ENCODE measurements around the gene NAPA. TPM values are rescaled to one million over a fixed set of nuclear protein-coding genes. Genes with fewer than 3 reads are reported as not detected.

NAPA gene
- total RNA-seq, 1 donor from 2014 or later = 80.0 TPM

DNA sequence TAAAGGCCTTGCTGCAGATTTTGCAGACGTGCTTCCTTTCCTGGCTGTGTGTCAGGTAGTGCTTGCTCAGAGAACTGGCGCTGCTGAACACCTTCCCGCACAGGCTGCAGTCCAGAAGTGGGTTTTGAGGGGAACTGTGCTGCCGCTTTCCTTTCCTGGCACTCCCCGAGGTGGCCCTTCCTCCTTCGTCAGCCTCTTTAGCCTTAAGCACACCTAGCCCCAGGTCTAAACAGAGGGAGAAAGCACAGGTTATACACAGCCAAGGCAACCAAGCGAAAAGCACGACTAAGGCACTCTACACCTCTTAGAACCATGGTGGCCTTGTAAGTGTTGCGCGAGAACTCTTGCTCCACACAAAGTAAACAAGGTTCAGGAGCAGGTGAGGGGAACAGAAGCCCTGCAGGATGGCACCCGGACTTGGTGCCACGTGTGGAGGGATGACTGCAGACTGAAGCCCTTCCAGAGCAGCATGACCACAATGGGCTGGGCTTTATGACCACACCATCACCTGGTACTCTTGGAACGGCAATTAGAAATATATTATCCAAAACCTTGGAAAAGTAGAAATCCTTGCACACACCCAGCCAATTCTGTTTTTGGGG, 34.5 kb upstream of the NAPA start:
- H3K27ac Mint-ChIP-seq = no peak overlapping the region
- no peaks in the 10 kb centered on the region for H3K4me1 Mint-ChIP-seq (ENCODE audit: low read depth)
- no peaks in the 10 kb centered on the region for H3K27me3 Mint-ChIP-seq
- no peak overlapping the region for H3K4me3 Mint-ChIP-seq (ENCODE audit: low read depth)
- H3K9me3 Mint-ChIP-seq (ENCODE audit: low read depth) = no peaks in the 10 kb centered on the region
- DNase-seq (ENCODE audit: low spot score, unreplicated experiment) = no peak
- TF ChIP-seq, protein P1, sequence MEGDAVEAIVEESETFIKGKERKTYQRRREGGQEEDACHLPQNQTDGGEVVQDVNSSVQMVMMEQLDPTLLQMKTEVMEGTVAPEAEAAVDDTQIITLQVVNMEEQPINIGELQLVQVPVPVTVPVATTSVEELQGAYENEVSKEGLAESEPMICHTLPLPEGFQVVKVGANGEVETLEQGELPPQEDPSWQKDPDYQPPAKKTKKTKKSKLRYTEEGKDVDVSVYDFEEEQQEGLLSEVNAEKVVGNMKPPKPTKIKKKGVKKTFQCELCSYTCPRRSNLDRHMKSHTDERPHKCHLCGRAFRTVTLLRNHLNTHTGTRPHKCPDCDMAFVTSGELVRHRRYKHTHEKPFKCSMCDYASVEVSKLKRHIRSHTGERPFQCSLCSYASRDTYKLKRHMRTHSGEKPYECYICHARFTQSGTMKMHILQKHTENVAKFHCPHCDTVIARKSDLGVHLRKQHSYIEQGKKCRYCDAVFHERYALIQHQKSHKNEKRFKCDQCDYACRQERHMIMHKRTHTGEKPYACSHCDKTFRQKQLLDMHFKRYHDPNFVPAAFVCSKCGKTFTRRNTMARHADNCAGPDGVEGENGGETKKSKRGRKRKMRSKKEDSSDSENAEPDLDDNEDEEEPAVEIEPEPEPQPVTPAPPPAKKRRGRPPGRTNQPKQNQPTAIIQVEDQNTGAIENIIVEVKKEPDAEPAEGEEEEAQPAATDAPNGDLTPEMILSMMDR (IDR thresholded peaks at IDR 0.05; ENCODE audit: unreplicated experiment) = no peak
- no peaks in the 10 kb centered on the region for H3K36me3 Mint-ChIP-seq (ENCODE audit: insufficient read depth)

DNA sequence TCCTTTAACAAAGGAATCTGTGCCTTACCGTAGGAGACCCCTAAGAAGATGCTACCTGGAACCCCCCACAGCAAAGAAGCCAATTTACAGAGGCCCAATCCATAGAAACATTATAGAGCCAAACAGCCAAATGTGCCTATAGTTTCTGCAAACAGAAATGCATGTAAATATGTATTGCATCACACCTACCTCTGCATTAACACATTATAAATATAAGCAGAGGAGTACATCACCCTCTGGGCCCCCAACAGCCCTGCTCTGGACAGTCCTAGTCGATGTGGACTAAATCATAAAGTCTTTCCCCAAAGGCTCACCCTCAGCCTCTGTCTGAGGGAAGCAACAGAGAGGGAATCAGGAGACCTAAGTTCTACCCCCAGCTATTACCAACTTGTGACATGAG, 32.3 kb upstream of the NAPA start:
- H3K9me3 Mint-ChIP-seq (ENCODE audit: low read depth) = no peaks in the 10 kb centered on the region
- no peak for DNase-seq (ENCODE audit: low spot score, unreplicated experiment)
- no peaks in the 10 kb centered on the region for H3K4me1 Mint-ChIP-seq (ENCODE audit: low read depth)
- no peaks in the 10 kb centered on the region for H3K27me3 Mint-ChIP-seq
- H3K36me3 Mint-ChIP-seq (ENCODE audit: insufficient read depth) = no peaks in the 10 kb centered on the region
- H3K4me3 Mint-ChIP-seq (ENCODE audit: low read depth) = no peak overlapping the region
- H3K27ac Mint-ChIP-seq = no peak overlapping the region
- TF ChIP-seq, protein P1 (IDR thresholded peaks at IDR 0.05; ENCODE audit: unreplicated experiment) = no peak

DNA sequence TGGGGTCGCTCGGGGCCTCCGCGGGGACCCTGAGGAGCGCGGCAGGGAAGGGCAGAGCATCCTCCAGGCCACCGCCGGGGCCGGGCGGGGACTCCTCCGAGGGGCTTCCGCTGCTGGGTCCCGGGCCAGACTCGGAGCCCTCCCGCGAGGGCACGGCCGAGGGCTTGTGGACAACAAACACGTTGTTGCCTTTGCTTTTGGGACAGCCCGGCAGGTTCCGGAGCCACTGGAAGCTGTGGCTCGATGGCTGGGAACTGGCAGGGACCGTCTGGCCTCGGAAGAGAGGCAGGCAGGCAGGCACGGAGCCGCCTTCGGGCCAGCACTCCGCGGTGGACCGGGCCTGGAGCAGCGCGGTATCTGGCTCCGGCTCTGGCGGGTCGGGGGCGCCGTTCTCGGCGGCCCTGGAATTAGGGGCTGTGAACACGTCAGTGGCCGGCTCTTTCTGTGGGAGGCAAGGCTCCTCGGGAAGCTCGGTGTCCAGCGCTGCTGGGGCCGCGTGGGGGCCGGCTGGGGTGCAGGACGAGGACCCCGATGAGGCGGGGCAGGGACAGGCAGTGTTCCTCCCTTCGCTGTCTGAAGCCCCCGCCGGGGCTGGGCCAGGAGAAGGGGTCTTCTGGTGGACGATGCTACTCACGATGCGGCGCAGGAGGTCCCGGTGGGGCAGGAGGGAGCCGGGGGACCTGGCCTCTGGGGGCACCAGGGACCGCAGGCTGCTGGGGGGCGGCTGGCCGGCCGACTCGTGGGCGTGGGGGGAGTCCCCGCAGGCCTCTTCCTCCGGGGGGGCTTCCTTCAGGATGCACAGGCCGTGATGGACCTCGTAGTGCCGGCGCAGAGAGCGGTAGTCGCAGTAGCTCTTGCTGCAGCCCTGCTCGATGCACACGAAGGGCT, 30.4 kb upstream of the NAPA start:
- Mint-ChIP-seq H3K27me3 (no peaks in the 10 kb centered on the region), H3K36me3 (ENCODE audit: insufficient read depth) (no peaks in the 10 kb centered on the region), H3K4me1 (ENCODE audit: low read depth) (no peaks in the 10 kb centered on the region), H3K4me3 (ENCODE audit: low read depth) (no peak overlapping the region), H3K9me3 (ENCODE audit: low read depth) (no peaks in the 10 kb centered on the region), H3K27ac (no peak overlapping the region)
- TF ChIP-seq, protein P1 (IDR thresholded peaks at IDR 0.05; ENCODE audit: unreplicated experiment) = no peak
- no peak for DNase-seq (ENCODE audit: low spot score, unreplicated experiment)

DNA sequence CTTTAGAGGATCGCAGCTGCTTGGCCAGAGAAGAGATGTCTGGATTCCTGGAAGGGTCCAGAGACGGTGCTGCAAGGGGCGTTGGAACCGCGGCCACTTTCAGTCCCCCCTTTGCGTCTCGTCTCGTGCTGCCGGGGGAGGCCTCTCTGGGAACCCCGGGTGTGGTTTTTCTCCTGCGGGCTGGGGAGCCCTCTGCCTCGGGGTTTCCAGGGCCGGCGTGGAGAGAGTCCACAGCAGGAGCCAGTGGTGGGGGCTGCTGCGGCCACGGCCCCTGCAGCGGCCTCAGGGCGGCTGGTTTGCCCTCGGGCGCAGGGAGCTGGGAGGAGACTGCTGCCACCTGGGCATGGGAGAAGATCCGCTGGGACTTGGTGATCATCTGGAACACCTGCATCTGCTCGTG, 29.6 kb upstream of the NAPA start:
- no peaks in the 10 kb centered on the region for H3K36me3 Mint-ChIP-seq (ENCODE audit: insufficient read depth)
- H3K4me3 Mint-ChIP-seq (ENCODE audit: low read depth) = no peak overlapping the region
- no peaks in the 10 kb centered on the region for H3K4me1 Mint-ChIP-seq (ENCODE audit: low read depth)
- peaks cover 6% of the 10 kb centered on the region for H3K27me3 Mint-ChIP-seq
- no peak for DNase-seq (ENCODE audit: low spot score, unreplicated experiment)
- H3K27ac Mint-ChIP-seq = no peak overlapping the region
- TF ChIP-seq, protein P1 (IDR thresholded peaks at IDR 0.05; ENCODE audit: unreplicated experiment) = no peak
- H3K9me3 Mint-ChIP-seq (ENCODE audit: low read depth) = no peaks in the 10 kb centered on the region

DNA sequence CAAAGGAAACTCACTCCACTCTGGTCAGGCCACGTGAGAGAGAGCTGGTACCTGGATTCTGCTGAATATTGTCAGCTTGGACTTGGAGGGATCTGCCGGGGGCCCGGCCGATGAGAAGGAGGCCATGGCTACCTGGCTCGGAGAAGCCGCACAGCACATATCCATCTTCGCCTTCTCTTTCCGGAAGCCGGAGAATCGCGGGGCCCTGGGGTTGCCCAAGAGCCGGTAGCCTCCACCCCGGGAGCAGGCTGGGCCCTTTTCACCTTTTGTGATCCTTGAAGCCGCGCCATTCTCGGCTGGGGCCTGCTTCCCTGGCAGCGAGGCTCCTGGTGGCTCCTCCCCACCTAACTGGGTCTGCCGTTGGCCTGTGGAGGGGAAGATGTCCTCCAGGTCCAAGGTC, 29.2 kb upstream of the NAPA start:
- no peaks in the 10 kb centered on the region for H3K4me1 Mint-ChIP-seq (ENCODE audit: low read depth)
- no peak for DNase-seq (ENCODE audit: low spot score, unreplicated experiment)
- peaks cover 6% of the 10 kb centered on the region for H3K27me3 Mint-ChIP-seq
- no peaks in the 10 kb centered on the region for H3K36me3 Mint-ChIP-seq (ENCODE audit: insufficient read depth)
- H3K4me3 Mint-ChIP-seq (ENCODE audit: low read depth) = no peak overlapping the region
- peak overlapping the region; percentile 6 for H3K27ac Mint-ChIP-seq
- TF ChIP-seq, protein P1 (IDR thresholded peaks at IDR 0.05; ENCODE audit: unreplicated experiment) = no peak
- H3K9me3 Mint-ChIP-seq (ENCODE audit: low read depth) = no peaks in the 10 kb centered on the region

Data from progenitor cell of endocrine pancreas (in vitro differentiated cells).